ENCODE data around the gene POC5.

POC5 gene

GRCh38 chr5:75681125-75681830 is 36.0 kb downstream of the POC5 start:
- DNase-seq (ENCODE audit: low read depth in 1 of 2, low spot score in 1 of 2), result no peak
- no peak for TF ChIP-seq REST (IDR thresholded peaks at IDR 0.05; ENCODE audit: insufficient replicate concordance, low read depth)
- no peak for TF ChIP-seq SPI1 (IDR thresholded peaks at IDR 0.05; ENCODE audit: borderline replicate concordance, low read depth)
- no peak for TF ChIP-seq GABPA (IDR thresholded peaks at IDR 0.05; ENCODE audit: low read depth)
- TF ChIP-seq CTCF (IDR thresholded peaks at IDR 0.05; ENCODE audit: insufficient read depth, low read length), result no peak
- TF ChIP-seq POLR2AphosphoS5 (IDR thresholded peaks at IDR 0.05; ENCODE audit: low read depth), result no peak
- Histone ChIP-seq H3K27ac (replicated peaks) (no peak overlapping the region), H3K4me3 (replicated peaks; ENCODE audit: insufficient read depth, low read length) (no peak overlapping the region), H3K27me3 (ENCODE audit: insufficient read depth, poor library complexity, severe bottlenecking) (no peaks in the 10 kb centered on the region)

- Histone ChIP-seq H3K27ac (replicated peaks) (no peak overlapping the region), H3K4me3 (replicated peaks; ENCODE audit: insufficient read depth, low read length) (no peak overlapping the region), H3K27me3 (ENCODE audit: insufficient read depth, poor library complexity, severe bottlenecking) (no peaks in the 10 kb centered on the region)
- TF ChIP-seq CTCF (IDR thresholded peaks at IDR 0.05; ENCODE audit: insufficient read depth, low read length), result no peak
- no peak for TF ChIP-seq GABPA (IDR thresholded peaks at IDR 0.05; ENCODE audit: low read depth)
- no peak for DNase-seq (ENCODE audit: low read depth in 1 of 2, low spot score in 1 of 2)
Measured at GRCh38 chr5:75678155-75678554, 39.1 kb downstream of the POC5 start.

- no peak overlapping the region for H3K4me3 ChIP-seq (replicated peaks; ENCODE audit: insufficient read depth, low read length)
- no peaks in the 10 kb centered on the region for H3K27me3 ChIP-seq (ENCODE audit: insufficient read depth, poor library complexity, severe bottlenecking)
- no peak overlapping the region for H3K27ac ChIP-seq (replicated peaks)
- no peak for TF ChIP-seq REST (IDR thresholded peaks at IDR 0.05; ENCODE audit: insufficient replicate concordance, low read depth)
- no peak for TF ChIP-seq POLR2AphosphoS5 (IDR thresholded peaks at IDR 0.05; ENCODE audit: low read depth)
- no peak for TF ChIP-seq SPI1 (IDR thresholded peaks at IDR 0.05; ENCODE audit: borderline replicate concordance, low read depth)
- no peak for TF ChIP-seq GABPA (IDR thresholded peaks at IDR 0.05; ENCODE audit: low read depth)
- DNase-seq (ENCODE audit: low read depth in 1 of 2, low spot score in 1 of 2), result no peak
Measured at GRCh38 chr5:75677607-75678006, 39.6 kb downstream of the POC5 start.

- no peak for TF ChIP-seq POLR2AphosphoS5 (IDR thresholded peaks at IDR 0.05; ENCODE audit: low read depth)
- TF ChIP-seq CTCF (IDR thresholded peaks at IDR 0.05; ENCODE audit: insufficient read depth, low read length), result no peak
- TF ChIP-seq SPI1 (IDR thresholded peaks at IDR 0.05; ENCODE audit: borderline replicate concordance, low read depth), result no peak
- TF ChIP-seq REST (IDR thresholded peaks at IDR 0.05; ENCODE audit: insufficient replicate concordance, low read depth), result no peak
- TF ChIP-seq GABPA (IDR thresholded peaks at IDR 0.05; ENCODE audit: low read depth), result no peak
- H3K27ac ChIP-seq (replicated peaks), result no peak overlapping the region
- no peak overlapping the region for H3K4me3 ChIP-seq (replicated peaks; ENCODE audit: insufficient read depth, low read length)
- no peaks in the 10 kb centered on the region for H3K27me3 ChIP-seq (ENCODE audit: insufficient read depth, poor library complexity, severe bottlenecking)
- no peak for DNase-seq (ENCODE audit: low read depth in 1 of 2, low spot score in 1 of 2)
Measured at GRCh38 chr5:75675783-75676182, 41.5 kb downstream of the POC5 start.
